Measurements from ENCODE around the gene GAPT.
"Not testable (repeated sequence)": the region's sequence is repeated elsewhere in the genome, so short reads cannot be mapped to it uniquely, and the experiment has no call there.

GAPT gene

DNA sequence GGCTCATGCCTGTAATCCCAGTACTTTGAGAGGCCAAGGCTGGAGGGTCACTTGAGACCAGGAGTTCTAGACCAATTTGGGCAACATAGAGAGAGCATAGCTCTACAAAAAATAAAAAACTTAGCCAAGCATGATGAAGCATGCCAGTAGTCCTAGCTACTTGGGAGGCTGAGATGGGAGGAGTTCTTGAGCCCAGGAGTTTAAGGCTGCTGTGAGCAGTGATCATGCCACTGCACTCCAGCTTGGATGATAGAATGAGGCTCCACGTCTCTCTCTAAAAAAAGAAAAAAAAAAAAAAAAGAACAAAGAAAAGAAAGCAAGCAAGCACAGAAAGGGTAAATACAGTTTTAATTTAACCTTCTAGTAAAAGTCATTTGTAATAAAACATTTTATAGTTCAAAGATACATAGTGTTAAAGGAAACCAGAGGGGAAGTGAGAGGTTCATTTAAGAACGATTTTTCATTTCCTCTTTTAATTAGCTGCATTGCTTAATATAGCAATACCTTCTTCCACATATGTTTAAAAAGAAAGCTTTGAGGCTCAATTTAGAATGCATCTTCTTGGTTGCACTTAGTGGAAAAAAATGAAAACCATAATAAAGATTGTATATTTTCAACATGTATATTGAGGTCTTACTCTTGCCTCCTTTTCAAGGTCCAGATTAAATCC, 14.9 kb downstream of the GAPT start:
- no peak for DNase-seq

DNA sequence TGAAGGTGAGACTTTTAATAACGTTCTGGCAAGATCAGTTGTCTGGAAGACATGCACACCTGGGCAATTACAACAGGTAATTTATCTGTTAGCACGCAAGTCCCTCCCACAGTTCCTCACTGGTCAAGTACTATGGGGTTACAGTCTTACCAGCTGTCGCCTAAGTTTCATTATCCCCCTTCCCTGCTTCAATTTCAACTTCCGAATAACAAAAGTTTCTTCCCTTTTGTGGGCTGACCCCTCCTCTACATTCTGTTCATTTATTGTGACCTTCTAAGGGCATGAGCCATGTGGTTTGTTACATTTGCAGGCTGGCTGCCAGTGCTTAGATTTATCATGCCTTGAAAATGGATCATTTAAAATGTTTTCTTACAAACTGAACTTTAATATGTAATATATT, 16.5 kb downstream of the GAPT start:
- no peak for DNase-seq

DNA sequence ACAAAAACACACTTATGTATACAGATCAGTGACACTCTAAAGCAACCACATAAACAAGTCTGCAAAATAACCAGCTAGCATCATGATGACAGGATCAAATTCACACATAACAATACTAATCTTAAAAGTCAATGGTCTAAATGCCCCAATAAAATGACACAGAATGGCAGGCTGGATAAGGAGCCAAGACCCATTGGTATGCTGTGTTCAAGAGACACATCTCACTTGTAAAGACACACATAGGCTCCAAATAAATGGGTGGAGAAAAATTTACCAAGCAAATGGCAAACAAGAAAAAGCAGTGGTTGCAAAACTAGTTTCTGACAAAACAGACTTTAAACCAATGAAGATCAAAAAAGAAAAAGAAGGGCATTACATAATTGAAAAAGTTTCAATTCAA, 26.0 kb downstream of the GAPT start:
- no peak for DNase-seq

DNA sequence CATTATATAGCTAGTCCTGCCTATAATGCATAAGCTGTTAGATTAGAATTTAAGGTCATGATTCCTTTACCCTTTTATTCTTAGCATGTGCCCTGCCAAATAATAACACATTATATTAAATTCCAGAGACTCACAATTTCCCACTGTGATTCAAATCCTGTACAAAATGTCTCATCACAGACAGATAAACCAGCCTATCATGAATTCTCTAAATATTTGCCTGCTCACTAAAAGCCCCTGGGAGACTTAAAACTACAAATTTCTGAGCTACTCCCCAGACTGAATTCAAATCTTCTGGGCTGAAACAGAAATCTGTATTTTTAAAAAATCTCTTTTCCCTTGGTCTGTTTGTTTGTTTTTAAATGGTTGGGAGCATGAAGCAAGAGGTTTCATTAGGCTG, 32.7 kb downstream of the GAPT start:
- no peak for DNase-seq

DNA sequence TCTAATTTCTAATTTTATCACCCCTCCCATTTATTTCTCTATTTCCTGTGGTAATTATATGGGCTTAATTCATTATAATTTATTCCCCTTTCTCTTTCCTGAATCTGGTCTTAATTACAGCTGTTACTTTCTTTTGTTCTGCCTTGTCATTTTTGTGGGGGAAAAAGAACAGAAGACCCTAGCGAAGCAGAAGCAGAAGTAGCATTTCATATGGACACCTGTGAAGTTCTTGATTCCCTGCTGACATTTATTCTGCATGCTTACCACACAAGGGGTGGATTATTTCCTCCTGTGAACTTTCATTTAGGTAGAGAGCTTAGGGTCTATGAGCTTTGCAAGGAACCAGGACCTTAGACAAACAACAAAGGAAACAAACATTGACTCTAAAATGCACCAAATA, 33.3 kb downstream of the GAPT start:
- no peak for DNase-seq

DNA sequence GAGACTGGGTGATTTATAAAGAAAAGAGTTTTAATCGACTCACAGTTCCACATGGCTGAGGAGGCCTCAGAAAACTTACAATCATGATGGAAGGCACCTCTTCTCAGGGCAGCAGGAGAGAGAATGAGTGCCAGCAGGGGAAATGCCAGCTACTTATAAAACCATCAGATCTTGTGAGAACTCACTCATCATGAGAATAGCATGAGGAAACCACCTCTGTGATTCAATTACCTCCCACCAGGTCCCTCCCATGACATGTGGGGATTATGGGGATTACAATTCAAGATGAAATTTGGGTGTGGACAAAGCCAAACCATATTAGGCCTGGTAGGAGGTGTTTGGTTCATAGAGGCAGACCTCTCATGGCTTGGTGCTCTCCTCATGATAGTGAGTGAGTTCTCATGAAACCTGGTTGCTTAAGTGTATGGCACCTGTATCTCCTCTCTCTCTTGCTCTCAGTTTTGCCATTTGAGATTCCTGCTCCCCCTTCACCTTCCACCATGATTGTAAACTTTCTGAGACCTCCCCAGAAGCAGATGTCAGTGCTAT, 39.8 kb downstream of the GAPT start:
- no peak for DNase-seq

DNA sequence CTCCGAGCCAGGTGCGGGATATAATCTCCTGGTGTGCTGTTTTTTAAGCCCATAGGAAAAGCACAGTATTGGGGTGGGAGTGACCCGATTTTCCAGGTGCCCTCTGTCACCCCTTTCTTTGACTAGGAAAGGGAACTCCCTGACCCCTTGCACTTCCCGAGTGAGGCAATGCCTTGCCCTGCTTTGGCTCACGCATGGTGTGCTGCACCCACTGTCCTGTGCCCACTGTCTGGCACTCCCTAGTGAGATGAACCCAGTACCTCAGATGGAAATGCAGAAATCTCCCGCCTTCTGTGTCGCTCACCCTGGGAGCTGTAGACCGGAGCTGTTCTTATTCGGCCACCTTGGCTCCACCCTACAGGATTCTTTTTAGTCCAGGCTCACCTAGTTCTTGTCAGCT, 50.7 kb downstream of the GAPT start:
- DNase-seq, result not testable (repeated sequence)

DNA sequence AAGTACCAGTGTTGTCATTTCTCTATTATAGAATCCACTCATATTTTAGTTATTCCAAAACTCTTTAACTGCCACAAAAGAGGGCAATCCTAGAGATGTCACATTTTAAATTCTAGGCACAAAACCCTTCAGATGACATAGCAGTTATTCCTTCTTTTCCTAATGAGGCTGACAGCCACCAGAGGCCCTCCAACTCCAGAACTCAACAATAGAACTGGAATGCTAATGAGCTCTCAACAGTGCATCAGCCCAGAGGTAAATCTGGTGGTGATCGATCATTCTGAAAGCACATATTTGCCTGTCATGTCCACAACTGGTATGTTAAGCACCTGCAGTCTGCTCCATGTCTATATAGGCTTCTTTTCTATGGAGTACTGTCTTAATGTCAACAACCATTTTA, 51.5 kb downstream of the GAPT start:
- DNase-seq, result no peak

DNA sequence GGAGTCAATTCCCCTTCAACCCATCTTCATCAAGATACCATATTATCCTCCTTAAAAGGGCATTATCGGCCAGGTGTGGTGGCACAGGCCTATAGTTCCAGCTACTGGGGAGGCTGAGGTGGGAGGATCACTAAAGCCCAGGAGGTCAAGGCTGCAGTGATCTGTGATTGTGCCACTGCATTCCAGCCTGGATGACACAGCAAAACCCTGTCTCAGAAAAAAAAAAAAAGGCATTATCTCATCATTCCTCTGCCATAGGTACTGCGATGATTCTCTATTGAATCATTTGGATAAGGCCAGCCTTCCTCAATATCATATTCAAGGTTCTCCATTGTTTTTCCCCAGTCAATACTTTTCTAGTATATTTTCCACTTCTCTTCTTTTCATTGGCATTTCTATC, 52.5 kb downstream of the GAPT start:
- no peak for DNase-seq

DNA sequence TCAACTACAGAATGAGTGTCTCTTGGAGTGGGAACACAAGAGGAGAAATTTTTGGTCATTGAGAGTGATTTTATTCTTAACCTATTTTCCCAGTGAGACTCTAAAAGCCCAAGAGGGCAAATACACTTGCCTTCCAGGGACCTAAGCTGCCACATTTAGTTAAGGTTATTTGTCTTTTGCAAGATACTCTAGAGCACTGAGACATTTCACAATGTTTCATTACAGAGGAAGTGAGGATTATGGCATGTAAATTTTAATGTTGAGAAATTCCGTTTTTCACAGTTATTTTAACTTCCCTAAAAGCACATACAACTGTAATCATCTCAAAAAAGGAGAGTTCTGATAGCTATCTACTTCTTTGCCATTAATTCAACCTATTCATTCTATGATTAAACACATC, 53.0 kb downstream of the GAPT start:
- no peak for DNase-seq

DNA sequence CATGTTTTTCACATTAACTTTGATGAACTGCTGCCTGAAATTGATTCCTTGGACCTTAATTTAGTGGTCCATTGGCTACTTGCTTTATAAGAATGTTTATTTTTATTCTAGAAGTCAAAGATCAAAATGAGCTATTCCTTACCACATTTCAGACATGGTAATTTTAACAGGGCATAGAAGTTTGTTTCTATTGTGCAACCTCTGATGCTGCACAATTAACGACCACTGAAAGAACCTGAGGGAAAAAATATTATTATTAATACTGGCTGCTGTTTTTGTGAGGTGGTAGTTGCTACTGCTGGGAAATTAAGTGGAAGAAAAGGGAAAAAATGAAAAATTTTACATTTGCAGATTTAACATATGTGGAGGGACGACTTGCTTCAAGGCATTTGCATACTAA, 53.7 kb downstream of the GAPT start:
- DNase-seq, result no peak

DNA sequence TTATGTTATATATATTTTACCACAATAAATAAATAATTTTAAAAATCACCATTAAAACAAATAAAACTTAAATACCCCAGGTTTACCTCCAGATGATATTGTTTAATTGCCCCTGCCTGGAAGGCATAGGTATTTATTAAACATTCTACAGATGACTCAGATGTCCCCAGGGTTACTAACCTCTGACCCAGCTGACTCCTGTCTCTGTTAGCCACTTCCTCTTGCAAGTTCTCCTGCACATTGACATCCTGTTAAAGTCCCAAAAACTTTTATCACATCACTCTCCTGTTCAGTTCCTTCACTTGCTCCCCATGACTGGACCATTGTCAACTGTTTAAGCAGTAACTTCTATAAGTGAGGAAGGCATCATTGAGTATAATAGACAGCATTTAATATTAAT, 54.7 kb downstream of the GAPT start:
- no peak for DNase-seq

All from NCI-H2107 (cell line).